DMS153 treated with DMSO at 0.1 percent for 48 hours (cell line): Measurements from ENCODE around the gene SEZ6.

ENCODE experiments used
- DNase-seq: peaks from one replicate; lab custom pipeline; 2025; ENCODE audit not compliant: unreplicated experiment; lab: John Stamatoyannopoulos, UW

SEZ6 gene

GRCh38 chr17:29005936-29006511, at the start of gene SEZ6:
Gene SEZ6 (minus strand): TSS chr17:29006033. CDS start chr17:29005869, 164 bp downstream.
- peak; percentile 54 for DNase-seq

- no peak for DNase-seq
These were observed 49.0 kb upstream of the SEZ6 start for GRCh38 chr17:29054835-29055234.

- no peak for DNase-seq
These were observed 45.9 kb upstream of the SEZ6 start for GRCh38 chr17:29051731-29052130.

GRCh38 chr17:29051194-29051593, 45.4 kb upstream of the SEZ6 start:
- DNase-seq = no peak

- no peak for DNase-seq
These were observed 44.3 kb upstream of the SEZ6 start for GRCh38 chr17:29050176-29050575.

- no peak for DNase-seq
These were observed 43.8 kb upstream of the SEZ6 start for GRCh38 chr17:29049541-29050145.

GRCh38 chr17:29048440-29049368, 42.9 kb upstream of the SEZ6 start:
- no peak for DNase-seq

- no peak for DNase-seq
These were observed 40.6 kb upstream of the SEZ6 start for GRCh38 chr17:29046473-29046839.

GRCh38 chr17:29045734-29046472, 40.1 kb upstream of the SEZ6 start:
- DNase-seq = no peak

- no peak for DNase-seq
These were observed 39.2 kb upstream of the SEZ6 start for GRCh38 chr17:29045026-29045425.

- no peak for DNase-seq
These were observed 37.8 kb upstream of the SEZ6 start for GRCh38 chr17:29043539-29044145.

GRCh38 chr17:29042679-29043538, 37.1 kb upstream of the SEZ6 start, which contains the start of gene PIPOX:
Gene PIPOX (plus strand): TSS chr17:29043141. CDS start chr17:29043226, 85 bp downstream.
- peak; percentile 93 for DNase-seq

GRCh38 chr17:29042026-29042678, 36.3 kb upstream of the SEZ6 start:
- DNase-seq = no peak

GRCh38 chr17:29041571-29041970, 35.7 kb upstream of the SEZ6 start:
- no peak for DNase-seq

- no peak for DNase-seq
These were observed 35.3 kb upstream of the SEZ6 start for GRCh38 chr17:29041091-29041490.

- no peak for DNase-seq
These were observed 34.1 kb upstream of the SEZ6 start for GRCh38 chr17:29039764-29040598.

GRCh38 chr17:29038085-29038795, 32.4 kb upstream of the SEZ6 start:
- DNase-seq = no peak

- no peak for DNase-seq
These were observed 31.9 kb upstream of the SEZ6 start for GRCh38 chr17:29037739-29038084.
